NAMALWA (cell line): Measurements from ENCODE around the gene TBKBP1.

ENCODE experiments used
- DNase-seq: peaks from one replicate; pipeline ENCODE4 v3.0.0-alpha.2; 2015; ENCODE audit warnings: low spot score

Gene TBKBP1

DNA sequence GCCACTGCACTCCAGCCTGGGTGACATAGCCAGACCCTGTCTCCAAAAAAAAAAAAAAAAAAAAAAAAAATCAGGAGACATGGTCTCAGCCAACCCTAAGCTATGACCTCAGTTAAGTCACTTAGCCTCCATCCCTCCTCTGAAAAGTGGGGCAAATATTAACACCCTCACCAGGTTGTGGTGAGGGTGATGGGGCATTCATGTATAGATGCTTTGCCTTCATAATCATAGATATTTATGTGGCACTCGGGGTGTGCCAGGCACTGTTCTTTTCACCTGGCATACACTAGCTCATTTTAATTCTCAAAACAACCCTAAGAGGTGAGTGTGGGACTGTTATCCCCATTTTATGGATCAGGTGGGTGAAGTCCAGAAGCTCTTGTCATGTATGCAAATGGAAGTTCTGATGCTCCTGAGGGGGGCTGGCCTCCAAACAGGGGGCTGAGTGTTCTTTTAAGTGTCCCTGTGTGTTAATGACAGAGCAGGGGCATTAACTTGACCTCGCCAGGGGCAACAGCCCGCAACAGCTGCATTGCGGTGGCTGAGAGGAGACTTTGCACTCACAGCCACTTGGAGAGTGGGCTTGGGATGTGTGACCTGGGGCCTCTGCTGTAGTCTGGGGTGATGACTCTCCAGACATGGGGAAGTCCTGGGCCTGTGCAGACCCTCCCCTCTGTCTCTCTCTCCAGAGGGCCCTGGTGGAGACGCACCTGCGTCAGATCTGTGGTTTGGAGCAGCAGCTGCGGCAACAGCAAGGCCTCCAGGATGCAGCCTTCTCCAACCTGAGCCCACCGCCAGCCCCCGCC, 4.1 kb downstream of the TBKBP1 start:
- DNase-seq, result no peak

DNA sequence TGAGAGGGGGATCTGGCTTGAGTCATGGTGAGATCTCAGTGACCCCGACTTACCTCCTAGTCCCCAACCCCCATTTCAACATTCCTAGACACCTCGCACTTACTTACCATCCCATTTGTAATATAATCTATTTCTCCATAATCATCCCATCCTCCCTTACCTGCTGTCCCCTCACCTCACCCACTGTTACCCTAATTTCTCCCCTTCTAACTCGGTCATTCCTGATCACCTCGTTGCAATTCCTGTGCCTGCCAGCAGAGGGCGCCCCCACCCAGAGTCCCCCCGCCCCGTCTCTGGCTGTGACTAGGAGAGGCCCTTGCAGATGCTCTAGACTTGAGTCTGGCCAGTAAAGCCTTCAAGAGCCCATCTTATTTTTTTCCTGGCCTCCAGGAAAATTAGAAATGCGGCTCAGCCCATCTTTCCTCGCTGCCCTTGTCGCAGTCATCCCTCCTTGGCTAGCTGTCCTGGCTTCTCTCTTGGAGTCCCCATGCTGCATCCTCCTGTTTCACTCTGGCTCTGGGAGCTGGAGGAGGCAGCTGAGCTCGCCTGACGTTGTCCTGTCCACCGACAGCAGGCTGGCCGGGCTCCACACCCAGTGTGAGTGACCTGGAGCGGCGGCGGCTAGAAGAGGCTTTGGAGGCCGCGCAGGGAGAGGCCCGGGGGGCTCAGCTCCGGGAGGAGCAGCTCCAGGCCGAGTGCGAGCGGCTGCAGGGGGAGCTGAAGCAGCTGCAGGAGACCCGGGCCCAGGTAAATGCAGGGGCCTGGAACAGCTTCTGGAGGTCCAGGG, 5.0 kb downstream of the TBKBP1 start:
- peak; percentile 76 for DNase-seq

DNA sequence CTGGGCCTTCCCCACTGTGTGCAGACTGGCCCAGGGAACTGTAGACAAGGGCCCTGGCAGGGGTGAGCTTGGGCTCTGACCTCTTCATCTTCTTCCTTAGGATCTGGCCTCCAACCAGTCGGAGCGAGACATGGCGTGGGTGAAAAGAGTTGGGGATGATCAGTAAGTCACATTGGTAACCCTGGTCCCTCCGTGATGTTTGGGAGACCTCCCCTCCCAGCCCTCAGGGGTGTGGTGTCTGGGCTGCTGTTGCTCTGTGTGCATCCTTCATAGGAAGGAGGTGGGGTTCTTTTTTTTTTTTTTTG, 5.5 kb downstream of the TBKBP1 start:
- no peak for DNase-seq

DNA sequence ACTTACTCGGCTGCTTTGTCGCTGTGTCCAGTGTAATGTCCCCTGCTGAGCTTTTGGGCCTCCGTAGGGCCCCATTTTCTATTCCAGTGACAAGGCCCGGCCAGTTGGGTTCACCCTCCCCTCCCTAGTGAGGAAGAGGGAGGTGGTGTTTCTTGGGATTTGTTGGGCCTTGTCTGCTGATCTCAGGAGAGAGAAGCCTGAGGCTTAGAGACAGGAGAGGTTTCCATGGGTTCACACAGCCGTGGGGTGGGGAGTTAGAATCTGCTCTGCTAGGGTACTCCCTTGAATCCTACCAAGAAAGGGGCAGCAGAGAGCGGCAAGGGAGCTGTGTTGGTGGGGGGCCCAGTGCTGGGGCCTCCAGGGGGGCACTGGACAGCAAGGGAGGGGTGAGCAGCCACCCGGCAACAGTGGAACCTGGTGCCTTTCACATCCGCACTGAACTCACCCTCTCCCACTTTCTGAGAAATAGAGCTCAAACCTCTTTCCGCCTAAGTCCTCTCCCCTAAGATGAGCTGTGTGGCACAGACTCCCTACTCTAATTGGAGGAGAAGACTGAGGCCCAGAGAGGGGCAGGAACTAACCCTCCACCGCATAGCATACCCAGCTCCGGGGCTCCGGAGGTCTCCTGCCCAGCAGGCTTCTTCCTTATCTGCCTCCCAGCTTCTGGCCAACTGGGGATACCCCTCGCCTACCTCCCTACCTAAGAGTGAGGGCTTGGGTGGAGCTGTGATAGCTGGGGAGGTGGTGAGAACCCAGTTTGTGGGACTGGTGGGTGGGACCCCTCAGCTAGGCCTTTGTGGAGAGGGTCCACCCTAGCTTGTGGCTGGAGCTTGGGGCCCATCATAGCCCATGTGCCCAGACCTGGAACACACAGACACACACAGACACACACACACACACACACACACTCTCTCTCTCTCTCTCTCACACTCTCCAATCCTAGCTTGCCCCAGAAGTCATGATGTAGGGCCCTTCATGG, 6.8 kb downstream of the TBKBP1 start:
- no peak for DNase-seq

DNA sequence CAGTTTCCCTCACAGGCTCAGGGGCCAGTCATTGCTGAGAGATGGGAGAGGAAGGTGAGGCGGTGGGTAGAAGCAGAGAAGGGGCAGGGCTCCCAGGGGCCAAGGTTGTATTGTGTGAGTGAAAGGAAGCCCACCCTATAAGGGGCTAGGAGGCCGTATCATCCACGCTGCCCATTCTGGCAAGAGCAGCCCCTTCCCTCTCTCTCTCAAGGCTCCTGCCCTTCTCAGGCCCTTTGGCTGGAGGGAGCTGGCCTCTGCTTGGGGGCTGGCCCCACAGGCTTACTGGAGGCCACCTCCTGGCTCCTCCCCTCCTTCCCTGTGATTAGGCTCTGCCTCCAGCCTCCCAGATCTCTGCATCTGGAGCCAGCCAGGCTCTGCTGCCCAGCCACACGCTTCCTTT, 7.6 kb downstream of the TBKBP1 start:
- DNase-seq, result no peak

DNA sequence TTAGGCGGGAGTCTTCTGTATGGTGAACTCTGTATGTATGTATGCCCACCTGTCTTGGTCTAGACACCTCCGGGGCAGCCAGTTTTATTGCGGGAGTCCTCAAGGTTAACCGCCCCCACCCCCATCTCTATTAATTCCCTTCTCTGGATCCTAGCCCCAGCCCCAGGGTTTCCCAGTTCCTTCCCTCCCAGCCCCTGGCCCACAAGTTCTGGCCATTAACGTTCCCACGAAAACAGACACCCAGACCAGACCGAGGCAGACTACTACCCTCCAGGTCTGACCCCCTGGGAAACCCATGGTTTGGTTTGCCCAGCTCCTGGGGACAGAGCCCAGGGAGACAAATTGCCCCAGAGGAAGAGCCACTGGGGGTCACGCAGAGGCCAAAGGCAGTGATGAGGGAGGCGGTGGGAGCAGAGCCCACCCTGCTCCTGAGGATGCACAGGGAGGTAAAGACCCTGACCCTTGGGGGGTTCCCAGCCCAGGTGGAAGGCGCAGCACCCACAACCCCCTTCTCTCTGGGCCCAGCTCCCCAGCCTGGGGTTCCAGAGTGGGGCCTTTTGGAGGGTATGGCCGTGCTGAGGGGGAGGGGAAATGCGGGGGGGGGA, 8.5 kb downstream of the TBKBP1 start:
- no peak for DNase-seq

DNA sequence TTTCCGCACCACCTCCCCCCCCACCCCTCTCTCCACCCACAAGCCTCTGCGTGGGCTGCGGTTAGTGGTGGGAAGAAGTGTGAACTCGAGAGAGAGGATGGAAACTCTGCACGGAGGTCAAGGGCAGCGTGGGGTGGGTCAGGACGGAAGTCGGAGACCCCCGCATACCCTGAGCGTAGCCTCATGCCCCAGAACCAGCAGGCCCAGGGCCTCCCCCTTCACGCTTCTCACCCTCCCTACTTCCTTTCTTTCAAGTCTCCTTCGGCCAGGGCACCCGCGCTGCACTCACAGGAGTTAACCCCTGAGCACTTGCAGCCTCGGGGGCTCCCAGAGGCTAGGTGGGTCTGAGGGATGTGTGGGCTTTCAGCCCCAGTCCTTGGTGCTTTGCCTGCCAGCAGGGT, 9.2 kb downstream of the TBKBP1 start:
- DNase-seq, result peak; percentile 48

DNA sequence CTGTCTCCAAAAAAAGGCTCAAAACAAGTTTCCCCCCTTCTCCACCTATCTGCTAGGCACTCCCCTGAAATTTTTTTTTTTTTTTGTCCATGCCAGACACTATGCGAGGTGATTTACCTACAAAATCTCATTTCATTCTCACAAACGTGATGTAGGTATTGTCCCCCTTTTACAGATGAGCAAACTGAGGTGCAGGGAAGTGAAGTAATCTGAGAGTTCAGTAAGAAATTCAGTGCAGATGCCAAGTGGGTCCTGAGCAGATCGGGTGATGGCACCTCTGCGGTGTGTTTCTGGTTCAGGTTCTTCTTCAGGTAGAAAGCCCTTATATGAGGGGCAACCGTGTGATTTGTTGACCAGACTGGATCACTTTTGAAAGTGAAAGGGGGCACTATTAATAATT, 9.7 kb downstream of the TBKBP1 start:
- no peak for DNase-seq

DNA sequence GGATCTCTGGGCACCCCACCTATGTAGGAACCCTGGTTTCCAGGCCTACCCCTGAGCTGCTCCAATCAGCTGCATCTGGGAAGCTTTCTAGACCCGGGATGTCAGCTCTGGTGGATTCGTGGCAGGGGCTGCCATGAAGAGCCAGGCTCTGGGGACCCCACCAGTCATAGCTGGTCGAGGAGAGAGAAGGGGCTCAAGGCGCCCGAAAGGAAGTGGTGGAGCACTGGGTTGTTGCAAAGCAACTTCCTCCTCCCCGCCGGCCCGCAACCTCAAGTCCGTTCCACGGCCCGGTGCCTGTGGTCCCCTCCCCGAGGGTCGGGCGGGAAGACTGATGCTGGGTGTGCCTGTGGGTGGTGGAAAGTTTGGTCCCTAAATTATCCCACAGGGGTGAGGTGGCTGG, 10.2 kb downstream of the TBKBP1 start:
- peak; percentile 46 for DNase-seq

DNA sequence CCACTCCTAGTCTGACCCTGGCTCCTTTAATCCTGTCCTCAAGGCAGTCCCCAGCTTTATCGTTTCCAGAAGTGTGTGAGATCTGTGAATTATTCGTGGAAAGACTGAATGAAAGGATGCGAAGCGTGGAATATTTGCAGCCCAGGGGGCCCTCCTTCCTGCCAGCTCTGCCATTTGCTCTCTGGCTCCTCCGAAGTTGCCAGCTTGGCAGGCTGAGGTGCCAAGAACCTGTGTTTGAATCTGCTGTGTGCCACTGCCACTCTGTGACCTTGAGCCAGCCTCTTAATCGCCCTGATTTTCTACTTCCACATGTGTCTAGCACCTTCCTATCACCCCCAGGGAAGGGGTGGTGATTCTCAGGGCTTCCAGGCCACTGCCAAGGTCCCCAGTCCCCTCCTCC, 10.8 kb downstream of the TBKBP1 start:
- no peak for DNase-seq

DNA sequence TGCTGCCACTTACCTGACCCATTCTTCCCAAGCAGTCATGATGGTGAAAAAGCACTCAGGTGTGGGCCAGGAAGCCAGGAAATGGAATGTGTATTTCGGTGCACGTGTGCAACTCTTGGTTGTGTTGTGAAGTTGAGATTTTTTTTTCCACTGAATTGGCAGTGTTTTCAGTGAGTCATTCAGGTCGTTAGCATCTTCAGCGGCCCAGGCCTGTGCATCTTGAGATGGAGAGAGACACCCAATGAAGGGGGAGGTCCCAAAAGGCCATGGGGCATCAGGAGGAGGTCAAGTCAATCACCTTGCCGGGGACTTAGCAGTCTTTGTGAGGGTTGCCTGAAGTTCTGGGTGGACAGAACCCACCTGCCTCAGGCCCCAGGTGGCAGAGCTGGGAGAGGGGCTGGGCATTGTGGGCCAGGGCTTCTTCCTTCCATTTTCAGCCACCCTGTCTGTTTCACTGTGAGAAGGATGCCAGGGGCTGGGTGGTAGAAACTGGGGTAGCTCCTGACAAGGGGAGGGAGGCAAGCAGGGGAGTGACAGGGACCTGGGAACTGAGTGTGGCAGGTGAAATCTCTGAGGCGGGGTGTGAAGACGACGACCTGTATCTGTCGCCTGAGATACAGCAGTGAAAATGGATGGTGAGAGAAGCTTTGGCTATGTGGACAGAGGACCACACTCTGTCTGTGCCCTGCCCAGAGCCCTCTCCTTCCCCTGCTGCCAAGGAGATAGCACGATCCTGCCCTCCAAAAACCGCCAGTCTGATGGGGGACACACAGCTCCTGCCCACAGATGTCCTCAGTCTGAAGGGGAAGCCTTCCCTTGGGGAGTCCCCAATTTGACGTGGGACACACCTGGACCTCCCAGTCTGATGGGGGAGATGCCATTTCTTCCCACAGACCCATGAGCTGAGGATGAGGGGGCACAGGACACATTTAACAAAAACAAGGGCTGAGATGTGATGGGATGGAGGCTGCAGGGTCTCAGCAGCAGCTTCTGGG, 11.9 kb downstream of the TBKBP1 start:
- DNase-seq, result no peak

DNA sequence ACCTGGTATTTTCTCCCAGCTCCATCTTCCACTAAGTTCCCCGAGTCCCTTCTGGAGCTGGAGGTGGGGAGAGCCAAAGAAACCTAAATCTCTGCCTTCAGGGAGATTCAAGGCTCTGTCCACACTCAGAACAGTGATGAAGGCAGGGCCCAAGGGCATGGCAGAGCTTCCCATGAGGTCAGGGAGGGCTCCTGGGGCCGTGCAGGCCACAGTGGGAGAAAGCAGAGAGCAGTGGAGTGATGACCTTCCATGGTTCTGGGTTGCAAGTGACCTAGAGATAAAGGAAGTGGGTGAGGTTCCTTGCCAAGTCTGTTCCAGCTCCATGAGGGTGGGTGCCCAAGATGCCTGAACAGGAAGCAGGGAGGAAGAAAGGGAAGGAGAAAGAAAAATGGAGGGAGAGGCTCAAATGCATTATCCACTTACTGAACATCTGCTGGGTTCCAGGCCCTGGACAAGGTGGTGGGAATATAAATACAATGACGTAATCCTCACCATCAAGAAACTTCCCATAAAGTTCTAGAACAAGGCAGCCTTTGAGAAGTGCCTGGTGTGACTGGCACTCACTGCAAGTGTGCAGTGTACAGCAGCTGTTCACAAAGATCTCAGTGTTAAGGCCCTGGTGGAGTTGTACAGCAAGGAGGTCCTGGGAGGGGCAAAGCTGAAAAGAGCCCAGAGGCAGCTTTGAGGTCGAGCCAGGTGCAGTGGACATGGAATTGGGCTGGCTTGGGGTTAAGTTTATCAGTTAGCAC, 13.3 kb downstream of the TBKBP1 start:
- no peak for DNase-seq

DNA sequence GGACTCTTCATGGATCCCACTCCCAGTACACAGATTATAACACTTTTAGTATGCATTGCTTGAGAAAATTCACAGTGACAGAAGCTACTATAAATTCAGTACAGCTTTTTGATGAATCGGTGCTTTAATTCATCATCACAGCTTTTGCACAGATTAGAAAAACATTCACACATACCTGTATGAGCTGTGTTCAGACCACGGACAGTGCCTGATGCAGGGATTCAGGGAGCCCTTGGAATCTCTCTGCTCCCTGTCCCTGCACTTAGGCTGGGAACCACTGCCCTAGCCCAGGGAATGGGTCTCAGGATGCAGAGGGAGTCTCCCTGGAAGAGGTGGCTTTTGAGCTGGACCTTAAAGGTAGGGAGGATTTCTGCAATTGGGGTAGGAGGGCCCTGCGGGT, 13.9 kb downstream of the TBKBP1 start:
- no peak for DNase-seq

DNA sequence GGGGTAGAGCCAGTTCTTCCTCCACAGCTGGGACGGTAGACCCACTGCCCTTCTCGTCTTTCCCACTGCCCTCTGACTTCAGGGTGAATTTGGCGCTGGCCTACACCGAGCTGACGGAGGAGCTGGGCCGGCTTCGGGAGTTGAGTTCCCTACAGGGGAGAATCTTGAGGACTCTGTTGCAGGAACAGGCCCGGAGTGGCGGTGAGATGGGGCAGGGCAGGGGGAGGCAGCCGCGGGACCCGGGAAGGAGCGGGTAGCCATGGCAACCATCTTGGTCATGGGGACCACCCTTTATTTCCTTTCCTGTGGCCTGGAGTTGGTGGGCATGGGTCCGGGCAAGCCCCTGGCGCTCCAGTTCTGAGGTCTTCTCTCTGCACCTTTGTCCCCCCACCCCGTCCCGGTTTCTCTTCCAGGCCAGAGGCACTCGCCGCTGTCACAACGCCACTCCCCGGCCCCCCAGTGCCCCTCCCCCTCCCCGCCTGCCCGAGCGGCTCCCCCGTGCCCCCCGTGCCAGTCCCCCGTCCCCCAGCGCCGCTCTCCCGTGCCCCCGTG, 14.4 kb downstream of the TBKBP1 start:
- DNase-seq, result no peak

DNA sequence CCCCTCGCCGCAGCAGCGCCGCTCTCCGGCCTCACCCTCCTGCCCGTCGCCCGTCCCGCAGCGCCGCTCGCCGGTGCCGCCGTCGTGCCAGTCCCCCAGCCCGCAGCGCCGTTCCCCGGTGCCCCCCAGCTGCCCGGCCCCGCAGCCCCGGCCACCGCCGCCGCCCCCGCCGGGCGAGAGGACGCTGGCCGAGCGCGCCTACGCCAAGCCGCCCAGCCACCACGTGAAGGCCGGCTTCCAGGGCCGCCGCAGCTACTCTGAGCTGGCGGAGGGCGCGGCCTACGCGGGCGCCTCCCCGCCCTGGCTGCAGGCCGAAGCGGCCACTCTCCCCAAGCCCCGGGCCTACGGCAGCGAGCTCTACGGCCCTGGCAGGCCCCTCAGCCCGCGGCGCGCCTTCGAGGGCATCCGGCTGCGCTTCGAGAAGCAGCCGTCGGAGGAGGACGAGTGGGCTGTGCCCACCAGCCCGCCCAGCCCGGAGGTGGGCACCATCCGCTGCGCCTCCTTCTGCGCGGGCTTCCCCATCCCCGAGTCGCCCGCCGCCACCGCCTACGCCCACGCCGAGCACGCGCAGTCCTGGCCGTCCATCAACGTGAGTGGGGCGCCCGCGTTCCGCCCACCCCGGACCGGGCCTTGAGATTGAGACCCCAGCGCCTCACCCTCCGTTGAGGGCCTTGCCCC, 15.0 kb downstream of the TBKBP1 start:
- no peak for DNase-seq

DNA sequence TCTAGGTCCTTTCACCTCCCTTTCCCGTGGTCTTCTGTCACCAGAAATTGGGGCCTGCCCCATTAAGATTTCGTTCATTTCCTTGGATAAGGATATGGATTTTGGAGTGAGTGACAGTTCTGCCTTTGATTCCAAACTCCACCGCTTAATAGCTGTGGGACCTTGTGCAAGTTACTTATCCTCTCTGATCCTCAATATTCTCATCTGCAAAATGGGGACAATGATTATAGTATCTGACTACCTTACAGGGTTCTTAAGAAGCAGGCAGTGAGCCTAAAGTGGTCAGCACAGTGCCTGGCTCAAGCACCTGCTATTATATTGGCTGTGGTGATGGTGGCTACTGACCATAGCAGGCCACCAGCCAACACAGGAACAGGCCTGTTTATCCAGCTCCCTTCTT, 15.6 kb downstream of the TBKBP1 start:
- DNase-seq, result no peak

DNA sequence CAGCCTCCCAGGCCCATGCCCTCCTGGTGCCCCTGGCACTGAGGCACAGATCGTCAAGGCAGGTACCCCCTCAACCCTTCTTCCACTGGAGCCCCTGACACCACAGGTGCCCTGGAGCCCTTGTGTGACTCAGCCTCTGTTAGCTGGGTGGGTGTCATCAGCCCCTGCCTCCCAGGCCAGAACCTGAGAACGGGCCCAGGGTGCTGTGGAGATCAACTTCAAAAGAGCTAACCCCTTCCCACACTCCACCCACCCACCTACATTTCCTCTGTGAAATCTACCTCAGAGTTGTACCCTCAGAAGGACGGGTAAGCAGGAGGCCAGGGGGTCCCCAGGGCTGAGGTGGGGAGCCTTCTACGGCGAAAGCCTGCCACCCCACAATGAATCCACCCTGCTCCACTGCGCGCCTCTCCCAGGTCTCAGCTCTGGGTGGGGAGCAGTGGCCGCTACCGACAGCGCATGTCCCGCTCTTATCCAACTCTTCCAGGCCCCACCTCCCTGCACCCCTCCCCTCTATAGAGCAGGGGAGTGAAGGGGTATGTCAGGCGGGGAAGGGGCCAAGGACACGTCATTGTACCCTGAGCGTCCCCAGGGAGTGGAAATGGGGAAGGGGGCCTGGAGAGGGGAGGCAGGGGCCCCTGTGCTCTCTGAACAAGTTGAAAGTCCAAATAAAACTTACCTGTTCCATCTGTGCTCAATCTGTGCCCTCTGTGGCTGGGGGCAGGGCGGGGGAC, 17.6 kb downstream of the TBKBP1 start:
- DNase-seq, result no peak

DNA sequence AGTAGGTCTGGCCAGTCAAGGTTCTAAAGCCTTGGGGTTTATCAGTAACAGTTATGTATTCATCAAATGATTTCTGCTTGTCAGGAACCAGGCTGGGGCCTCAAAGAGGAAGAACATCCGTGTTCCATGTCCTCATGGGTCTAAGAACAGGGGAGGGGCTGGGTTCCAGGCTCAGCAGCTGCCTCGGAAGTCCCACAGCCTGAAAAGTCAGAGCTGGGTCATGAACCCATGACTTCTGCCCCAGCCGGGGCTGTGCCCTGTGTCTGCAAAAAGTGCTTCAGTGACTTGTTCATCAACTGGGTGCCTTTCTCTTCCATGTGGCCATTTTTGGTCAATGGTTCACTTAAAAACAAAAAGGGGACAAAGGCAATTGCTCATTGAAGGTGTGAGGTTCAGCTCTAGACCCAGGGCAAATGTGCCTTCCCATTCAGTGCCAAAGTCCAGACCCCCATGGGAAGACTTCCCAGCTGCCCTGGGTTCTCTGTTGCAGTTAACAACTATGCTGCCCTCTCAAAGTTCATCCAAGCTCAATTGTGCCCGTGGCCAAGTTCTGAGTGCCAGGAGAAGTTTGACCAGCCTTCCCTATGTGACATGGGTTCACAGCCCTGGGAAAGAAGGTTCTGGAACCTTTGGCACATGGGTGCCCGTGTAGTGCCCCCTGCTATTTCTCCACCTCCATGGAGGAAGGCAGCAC, 18.5 kb downstream of the TBKBP1 start:
- no peak for DNase-seq
